Measurements from ENCODE around the gene CACNA2D3.

CACNA2D3 gene

GRCh38 chr3:54120657-54121413 lies 1.5 kb upstream of the CACNA2D3 start:
- Histone ChIP-seq H3K4me3 (peak overlapping the region; percentile 42), H3K9me3 (no peaks in the 10 kb centered on the region), H3K4me1 (no peaks in the 10 kb centered on the region; the same call in 1 of the 2 replicates), H3K27me3 (ENCODE audit: low read depth) (peaks cover 9% of the 10 kb centered on the region), H3K36me3 (replicated peaks) (no peaks in the 10 kb centered on the region)
- in situ Hi-C loops (cut with MboI; ENCODE audit: low sequenced_read_pairs): no loop called here
- no peak for DNase-seq (ENCODE audit: low spot score in 2 of 2)

- H3K27me3 ChIP-seq (ENCODE audit: low read depth): peaks cover 9% of the 10 kb centered on the region
- H3K4me1 ChIP-seq: no peaks in the 10 kb centered on the region; the same call in 1 of the 2 replicates
- peak in 1 of 2 experiments; percentile 56 for DNase-seq (ENCODE audit: low spot score in 2 of 2)
- H3K4me3 ChIP-seq: peak overlapping the region; percentile 42
- in situ Hi-C loops (cut with MboI; ENCODE audit: low sequenced_read_pairs): no loop called here
- no peaks in the 10 kb centered on the region for H3K9me3 ChIP-seq
- H3K36me3 ChIP-seq (replicated peaks): no peaks in the 10 kb centered on the region
Measured at GRCh38 chr3:54121414-54122323, 683 bp upstream of the CACNA2D3 start.

DNA sequence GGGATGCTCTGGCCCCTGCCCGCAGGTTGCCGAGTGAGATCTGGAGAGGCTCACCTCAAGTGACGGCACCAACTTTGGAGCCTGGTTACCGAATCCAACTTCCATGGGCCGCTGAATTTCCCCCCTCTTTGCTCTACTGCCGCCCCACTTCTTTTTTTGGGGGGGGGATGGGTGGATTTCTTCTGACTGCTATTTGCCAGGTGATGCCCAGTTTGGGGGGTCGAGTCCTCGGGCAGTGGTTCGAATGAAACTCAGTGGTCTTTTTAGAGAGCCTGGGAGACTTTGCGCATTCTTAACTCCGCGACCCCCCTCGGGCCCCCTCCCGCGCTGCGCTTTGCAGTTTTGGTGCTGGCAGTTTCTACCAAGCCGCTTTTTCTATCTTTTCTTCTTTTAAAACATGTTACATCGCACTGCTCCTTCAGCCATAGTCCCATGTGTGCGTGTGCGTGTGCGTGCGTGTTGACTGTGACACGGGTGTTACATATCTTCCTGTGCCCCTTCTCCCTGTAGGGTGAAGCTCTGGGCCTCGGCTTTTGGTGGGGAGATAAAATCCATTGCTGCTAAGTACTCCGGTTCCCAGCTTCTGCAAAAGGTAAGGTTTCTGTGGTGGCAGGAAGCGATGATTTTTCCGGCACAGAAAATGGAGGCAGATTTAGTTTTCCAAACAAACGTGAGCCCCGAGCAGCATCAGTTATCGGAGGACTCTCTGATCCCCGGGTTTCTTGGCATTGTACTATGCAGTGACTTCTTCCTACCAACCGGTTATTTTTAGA lies 837 bp downstream of the CACNA2D3 start:
- Histone ChIP-seq H3K27me3 (ENCODE audit: low read depth) (peaks cover 9% of the 10 kb centered on the region), H3K9me3 (no peaks in the 10 kb centered on the region), H3K4me3 (peak overlapping the region; percentile 31), H3K4me1 (no peaks in the 10 kb centered on the region; the same call in 1 of the 2 replicates), H3K36me3 (replicated peaks) (no peaks in the 10 kb centered on the region)
- no peak for DNase-seq (ENCODE audit: low spot score in 2 of 2)
- in situ Hi-C loops (cut with MboI; ENCODE audit: low sequenced_read_pairs): no loop called here

DNA sequence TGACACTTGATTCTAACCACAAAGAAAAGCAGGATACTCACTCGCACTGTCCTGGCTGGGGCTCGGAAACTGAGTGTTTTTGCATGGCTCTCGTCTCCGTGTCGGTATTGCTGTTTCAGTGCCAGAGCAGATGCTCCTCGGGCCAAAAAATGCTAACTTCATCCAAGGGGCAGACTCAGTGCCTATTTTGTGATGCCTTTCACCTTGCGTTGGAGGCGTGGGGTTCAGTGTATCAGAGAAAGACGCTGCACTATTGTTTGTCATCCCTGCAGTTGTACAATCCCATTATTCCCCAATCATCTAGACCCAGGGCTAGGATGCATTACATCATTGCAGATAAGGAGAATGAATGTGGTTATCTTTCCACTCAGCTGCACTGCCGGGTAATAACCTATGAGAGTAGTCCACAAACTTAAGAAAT lies 1.4 kb downstream of the CACNA2D3 start:
- H3K27me3 ChIP-seq (ENCODE audit: low read depth): peaks cover 9% of the 10 kb centered on the region
- H3K36me3 ChIP-seq (replicated peaks): no peaks in the 10 kb centered on the region
- in situ Hi-C loops (cut with MboI; ENCODE audit: low sequenced_read_pairs): no loop called here
- H3K9me3 ChIP-seq: no peaks in the 10 kb centered on the region
- no peak for DNase-seq (ENCODE audit: low spot score in 2 of 2)
- no peaks in the 10 kb centered on the region; the same call in 1 of the 2 replicates for H3K4me1 ChIP-seq
- H3K4me3 ChIP-seq: peak overlapping the region; percentile 31

DNA sequence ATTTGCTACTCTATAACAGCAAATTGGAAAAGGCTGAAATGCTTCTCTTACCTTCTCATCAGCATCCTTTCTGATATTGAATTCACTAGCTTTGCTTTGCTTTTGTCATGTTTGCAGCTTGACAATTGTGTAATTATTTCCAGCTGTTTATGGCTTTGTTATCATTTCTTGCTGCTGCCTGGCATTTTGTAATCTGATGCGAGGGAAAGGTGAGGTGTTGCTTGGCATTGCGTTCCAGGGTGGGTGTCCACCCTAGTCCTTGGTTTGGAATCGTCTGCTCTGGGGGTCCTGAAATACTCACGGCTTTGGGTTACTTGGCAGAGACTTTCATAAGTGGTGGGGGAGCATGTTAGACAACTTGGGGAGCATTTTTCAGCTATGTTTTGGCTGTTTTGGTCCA lies 2.9 kb downstream of the CACNA2D3 start:
- DNase-seq (ENCODE audit: low spot score in 2 of 2): no peak
- no peaks in the 10 kb centered on the region for H3K36me3 ChIP-seq (replicated peaks)
- H3K9me3 ChIP-seq: no peaks in the 10 kb centered on the region
- no peak overlapping the region for H3K4me3 ChIP-seq
- in situ Hi-C loops (cut with MboI; ENCODE audit: low sequenced_read_pairs): no loop called here
- H3K4me1 ChIP-seq: no peaks in the 10 kb centered on the region; the same call in 1 of the 2 replicates
- peaks cover 9% of the 10 kb centered on the region for H3K27me3 ChIP-seq (ENCODE audit: low read depth)

- Histone ChIP-seq H3K27me3 (ENCODE audit: low read depth) (peaks cover 4% of the 10 kb centered on the region; the same call in 1 of the 2 replicates), H3K9me3 (no peaks in the 10 kb centered on the region), H3K36me3 (replicated peaks) (no peaks in the 10 kb centered on the region), H3K4me1 (peaks cover under 1% of the 10 kb centered on the region), H3K4me3 (no peak overlapping the region)
- in situ Hi-C loops (cut with MboI; ENCODE audit: low sequenced_read_pairs): no loop called here
- no peak for DNase-seq (ENCODE audit: low spot score in 2 of 2)
Measured at GRCh38 chr3:54126551-54126950, 4.2 kb downstream of the CACNA2D3 start.

DNA sequence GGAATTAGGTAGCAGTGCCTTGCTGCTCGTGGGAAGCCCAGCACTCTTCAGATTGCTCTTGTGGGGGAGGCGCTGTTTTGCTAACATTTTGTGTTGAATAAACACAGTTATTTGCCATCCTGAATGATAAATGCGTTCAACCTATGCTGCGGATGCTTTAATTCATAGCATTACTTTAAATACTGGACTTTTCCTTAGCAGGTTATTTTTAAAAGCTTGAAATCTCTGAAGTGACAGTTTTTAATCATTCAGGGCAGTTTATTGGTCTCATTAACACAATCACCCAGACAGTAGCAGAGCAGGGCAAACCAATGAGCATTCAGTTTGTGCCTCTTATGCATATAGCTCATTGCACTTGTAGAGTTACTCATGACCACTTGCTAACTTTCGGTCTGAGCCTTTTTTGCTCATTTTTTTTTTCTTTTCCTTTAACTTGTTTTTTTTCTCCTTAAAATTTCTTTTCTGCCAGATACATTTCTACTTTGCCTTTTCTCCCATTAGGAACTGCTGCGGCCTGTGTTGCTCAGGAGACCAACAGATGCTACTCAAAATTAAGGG lies 5.2 kb downstream of the CACNA2D3 start:
- H3K27me3 ChIP-seq (ENCODE audit: low read depth): peaks cover 4% of the 10 kb centered on the region; the same call in 1 of the 2 replicates
- peaks cover 11% of the 10 kb centered on the region for H3K4me1 ChIP-seq
- H3K9me3 ChIP-seq: no peaks in the 10 kb centered on the region
- no peak overlapping the region for H3K4me3 ChIP-seq
- H3K36me3 ChIP-seq (replicated peaks): no peaks in the 10 kb centered on the region
- DNase-seq (ENCODE audit: low spot score in 2 of 2): no peak
- in situ Hi-C loops (cut with MboI; ENCODE audit: low sequenced_read_pairs): no loop called here

GRCh38 chr3:54131026-54131605 lies 8.8 kb downstream of the CACNA2D3 start:
- Histone ChIP-seq H3K4me1 (peaks cover 13% of the 10 kb centered on the region), H3K9me3 (no peaks in the 10 kb centered on the region), H3K4me3 (no peak overlapping the region), H3K36me3 (replicated peaks) (no peaks in the 10 kb centered on the region), H3K27me3 (ENCODE audit: low read depth) (no peaks in the 10 kb centered on the region)
- in situ Hi-C loops (cut with MboI; ENCODE audit: low sequenced_read_pairs): no loop called here
- DNase-seq (ENCODE audit: low spot score in 2 of 2): no peak

- in situ Hi-C loops (cut with MboI; ENCODE audit: low sequenced_read_pairs): no loop called here
- DNase-seq (ENCODE audit: low spot score in 2 of 2): peak in 1 of 2 experiments; percentile 24
- peaks cover 13% of the 10 kb centered on the region for H3K4me1 ChIP-seq
- H3K36me3 ChIP-seq (replicated peaks): no peaks in the 10 kb centered on the region
- no peaks in the 10 kb centered on the region for H3K27me3 ChIP-seq (ENCODE audit: low read depth)
- H3K4me3 ChIP-seq: no peak overlapping the region
- H3K9me3 ChIP-seq: no peaks in the 10 kb centered on the region
Measured at GRCh38 chr3:54131890-54132289, 9.5 kb downstream of the CACNA2D3 start.

GRCh38 chr3:54132685-54133084 lies 10.3 kb downstream of the CACNA2D3 start:
- Histone ChIP-seq H3K4me3 (no peak overlapping the region), H3K27me3 (ENCODE audit: low read depth) (no peaks in the 10 kb centered on the region), H3K4me1 (peaks cover 13% of the 10 kb centered on the region), H3K9me3 (no peaks in the 10 kb centered on the region), H3K36me3 (replicated peaks) (no peaks in the 10 kb centered on the region)
- in situ Hi-C loops (cut with MboI; ENCODE audit: low sequenced_read_pairs): no loop called here
- DNase-seq (ENCODE audit: low spot score in 2 of 2): no peak

GRCh38 chr3:54133196-54133595 lies 10.8 kb downstream of the CACNA2D3 start:
- Histone ChIP-seq H3K4me1 (peaks cover 13% of the 10 kb centered on the region), H3K9me3 (no peaks in the 10 kb centered on the region), H3K36me3 (replicated peaks) (no peaks in the 10 kb centered on the region), H3K4me3 (no peak overlapping the region), H3K27me3 (ENCODE audit: low read depth) (no peaks in the 10 kb centered on the region)
- in situ Hi-C loops (cut with MboI; ENCODE audit: low sequenced_read_pairs): no loop called here
- DNase-seq (ENCODE audit: low spot score in 2 of 2): no peak

GRCh38 chr3:54134155-54134554 lies 11.8 kb downstream of the CACNA2D3 start:
- Histone ChIP-seq H3K9me3 (no peaks in the 10 kb centered on the region), H3K4me3 (no peak overlapping the region), H3K36me3 (replicated peaks) (no peaks in the 10 kb centered on the region), H3K27me3 (ENCODE audit: low read depth) (no peaks in the 10 kb centered on the region), H3K4me1 (peaks cover 13% of the 10 kb centered on the region)
- in situ Hi-C loops (cut with MboI; ENCODE audit: low sequenced_read_pairs): no loop called here
- DNase-seq (ENCODE audit: low spot score in 2 of 2): no peak

GRCh38 chr3:54134713-54135112 lies 12.4 kb downstream of the CACNA2D3 start:
- DNase-seq (ENCODE audit: low spot score in 2 of 2): no peak
- no peaks in the 10 kb centered on the region for H3K36me3 ChIP-seq (replicated peaks)
- peaks cover 13% of the 10 kb centered on the region for H3K4me1 ChIP-seq
- no peaks in the 10 kb centered on the region for H3K9me3 ChIP-seq
- no peak overlapping the region for H3K4me3 ChIP-seq
- in situ Hi-C loops (cut with MboI; ENCODE audit: low sequenced_read_pairs): no loop called here
- no peaks in the 10 kb centered on the region for H3K27me3 ChIP-seq (ENCODE audit: low read depth)

Data from HAP-1 (cell line).